NCI-H1092 treated with DMSO at 0.1 percent for 48 hours (cell line): ENCODE data around the gene CNTN1.

ENCODE experiments used
- DNase-seq: peaks from one replicate; lab custom pipeline; 2025; lab: John Stamatoyannopoulos, UW

CNTN1 gene

DNA sequence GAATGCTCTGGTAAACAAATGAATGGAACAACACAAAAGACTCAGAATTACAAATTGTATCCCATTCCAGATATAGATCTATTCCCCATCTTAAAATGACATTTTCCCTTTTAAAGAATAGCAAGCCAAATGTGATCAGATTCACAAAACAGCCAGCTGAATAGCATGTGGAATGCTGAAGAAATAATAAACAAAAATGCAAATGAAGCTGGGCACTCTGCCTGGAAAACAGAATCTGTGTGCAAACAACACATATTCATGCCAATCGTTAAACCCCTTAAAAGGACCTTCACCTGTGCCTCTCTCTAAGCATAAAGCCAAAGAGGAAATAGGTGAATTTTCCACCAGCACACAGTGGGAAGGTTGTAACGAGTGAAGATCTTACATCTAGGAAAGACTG, 428.0 kb downstream of the CNTN1 start:
- no peak for DNase-seq

DNA sequence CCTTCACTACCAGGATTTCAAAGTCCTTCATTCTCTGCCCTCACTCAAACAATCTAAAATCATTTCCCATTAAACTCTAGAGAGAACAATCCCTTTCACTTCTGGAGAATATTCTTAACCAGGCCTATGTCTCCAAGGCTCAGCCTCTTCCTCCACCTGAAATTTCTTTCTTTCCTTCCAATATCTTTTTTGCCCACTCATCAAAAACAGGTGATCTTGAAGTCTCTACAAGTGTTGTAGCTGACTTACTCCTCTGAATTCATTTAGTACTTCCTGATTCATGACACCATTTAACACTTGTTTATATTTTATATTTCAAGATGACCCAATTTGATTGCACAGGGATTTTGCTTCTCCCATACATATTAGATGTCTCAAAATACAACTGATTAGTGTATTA, 429.1 kb downstream of the CNTN1 start:
- no peak for DNase-seq
